HT-29 (cell line): ENCODE data around the gene GEMIN7. TPM values are rescaled to one million over a fixed set of nuclear protein-coding genes. Genes with fewer than 3 reads are reported as not detected.
A peak's percentile ranks its signal among the peaks of the same experiment; 100 is the strongest.
"Not testable (repeated sequence)": the region's sequence is repeated elsewhere in the genome, so short reads cannot be mapped to it uniquely, and the experiment has no call there.

Experiments
- DNase-seq: peaks from one replicate; pipeline ENCODE4 v3.0.0-alpha.2; 2015; ENCODE audit warnings: low spot score
- total RNA-seq: library from RNA; depleted of rRNA; stranded (reverse); fragments of >200 nt; shearing (Covaris generic); gene quantifications from 2 replicates; pipeline ENCODE4 v1.2.3, GENCODE V29; 2014

GEMIN7 gene
- total RNA-seq, 1 experiment from 2014 or later: 113 TPM

DNA sequence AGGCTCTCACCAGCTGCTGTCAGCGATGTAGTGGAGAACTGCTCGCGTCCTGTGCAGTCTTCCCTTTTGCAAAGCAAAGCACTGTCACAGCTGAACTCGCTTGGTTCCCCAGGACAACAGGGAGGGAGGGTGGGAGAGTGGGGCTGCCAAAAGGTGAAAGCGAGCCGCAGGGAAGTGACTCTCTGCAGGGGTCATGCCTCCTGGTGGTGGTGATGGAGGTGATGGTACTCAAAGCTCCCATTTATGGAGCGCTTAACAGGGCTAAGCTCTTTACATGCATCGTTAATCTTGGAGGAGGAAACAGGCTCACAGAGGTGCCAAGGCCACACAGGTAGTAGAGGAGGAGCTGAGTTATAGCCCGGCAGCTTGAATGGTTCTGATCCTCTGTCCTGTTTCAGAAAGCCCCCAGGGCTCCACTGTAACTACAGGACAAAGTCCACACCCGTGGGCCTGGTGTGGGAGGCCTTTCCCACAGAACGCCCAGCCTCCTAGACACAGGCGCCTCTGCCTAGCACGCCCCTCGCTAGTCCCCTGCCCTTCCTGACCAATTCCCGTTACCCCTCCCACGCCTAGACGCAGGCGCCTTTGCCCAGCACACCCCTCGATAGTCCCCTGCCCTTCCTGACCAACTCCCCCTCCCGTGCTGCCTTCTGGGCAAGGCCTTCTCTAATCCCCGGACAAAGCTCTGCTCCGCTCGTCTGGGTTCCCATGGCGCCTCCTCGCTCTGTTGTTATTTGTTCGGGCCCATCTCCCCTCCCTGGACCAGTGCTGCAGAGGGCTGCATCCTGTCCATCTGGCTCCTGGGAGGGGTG lies 24.7 kb downstream of the GEMIN7 start:
- DNase-seq: no peak

DNA sequence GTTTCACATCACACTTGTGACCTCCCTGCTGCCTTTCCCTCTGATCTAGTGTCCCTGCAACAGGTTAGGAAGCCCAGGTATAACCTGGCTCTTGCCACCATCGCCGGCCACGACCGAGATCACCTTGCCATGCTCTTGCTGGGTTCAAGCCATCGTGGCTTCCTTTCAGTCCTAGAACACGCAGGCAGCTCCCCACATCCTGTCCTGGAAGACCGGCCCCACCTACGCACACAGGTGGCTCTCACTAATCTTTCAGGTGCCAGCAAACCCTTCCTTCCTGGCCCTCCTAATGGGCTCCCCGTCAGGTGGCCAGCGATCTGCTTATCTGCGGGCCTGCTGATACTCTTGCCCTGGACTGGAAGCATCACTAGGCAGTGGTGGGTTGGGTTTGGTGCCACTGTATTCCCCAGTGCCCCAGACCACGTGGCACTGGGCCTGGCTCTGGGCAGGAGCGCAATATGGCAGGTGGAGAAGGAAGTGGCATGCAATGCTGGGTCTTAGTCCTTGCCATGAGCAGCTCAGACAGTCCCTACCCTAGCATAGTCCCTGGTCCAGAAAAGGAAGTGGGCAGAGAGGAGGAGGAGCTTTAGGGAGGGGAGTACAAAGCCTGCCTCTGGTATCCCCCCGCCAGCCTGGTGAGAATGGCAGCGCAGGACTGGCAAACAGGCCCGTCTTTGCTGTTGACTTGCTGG lies 25.7 kb downstream of the GEMIN7 start:
- DNase-seq: no peak

DNA sequence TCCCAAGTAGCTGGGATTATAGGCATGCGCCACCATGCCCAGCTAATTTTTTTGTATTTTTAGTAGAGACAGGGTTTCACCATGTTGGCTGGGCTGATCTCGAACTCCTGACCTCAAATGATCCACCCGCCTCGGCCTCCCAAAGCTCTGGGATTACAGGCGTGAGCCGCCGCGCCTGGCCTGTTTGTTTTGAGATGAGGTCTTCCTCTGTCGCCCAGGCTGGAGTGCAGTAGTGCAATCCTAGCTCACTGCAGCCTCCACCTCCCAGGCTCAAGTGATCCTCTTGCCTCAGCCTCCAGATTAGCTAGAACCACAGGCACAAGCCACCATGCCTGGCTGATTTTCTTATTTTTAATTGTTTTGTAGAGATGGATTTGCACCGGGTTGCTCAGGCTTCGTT lies 27.3 kb downstream of the GEMIN7 start:
- not testable (repeated sequence) for DNase-seq

DNA sequence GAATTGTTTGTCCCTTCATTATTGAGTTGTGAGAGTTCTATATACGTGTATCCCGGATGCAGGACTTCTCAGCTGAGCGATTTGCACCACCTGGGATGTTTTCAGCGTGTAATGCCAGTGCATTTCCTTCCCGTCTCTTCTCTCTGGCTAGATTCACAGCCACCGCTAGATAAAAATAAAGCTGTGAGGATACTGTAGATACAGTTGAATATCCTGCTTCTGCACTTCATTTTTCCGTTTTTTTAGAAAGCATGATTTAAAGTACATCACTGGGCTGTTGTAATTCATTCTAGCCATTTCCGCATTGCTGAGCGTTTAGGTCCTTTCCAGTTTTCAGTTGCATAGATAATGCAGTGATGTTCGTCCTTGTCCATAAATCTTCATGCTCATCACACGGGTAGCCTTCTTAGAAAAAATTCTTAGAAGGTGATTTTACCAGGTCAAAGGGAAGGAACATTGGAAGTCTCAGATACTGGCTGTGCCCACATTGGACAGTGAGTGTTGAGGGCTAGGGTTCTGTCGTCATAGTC lies 28.6 kb downstream of the GEMIN7 start:
- DNase-seq: no peak

DNA sequence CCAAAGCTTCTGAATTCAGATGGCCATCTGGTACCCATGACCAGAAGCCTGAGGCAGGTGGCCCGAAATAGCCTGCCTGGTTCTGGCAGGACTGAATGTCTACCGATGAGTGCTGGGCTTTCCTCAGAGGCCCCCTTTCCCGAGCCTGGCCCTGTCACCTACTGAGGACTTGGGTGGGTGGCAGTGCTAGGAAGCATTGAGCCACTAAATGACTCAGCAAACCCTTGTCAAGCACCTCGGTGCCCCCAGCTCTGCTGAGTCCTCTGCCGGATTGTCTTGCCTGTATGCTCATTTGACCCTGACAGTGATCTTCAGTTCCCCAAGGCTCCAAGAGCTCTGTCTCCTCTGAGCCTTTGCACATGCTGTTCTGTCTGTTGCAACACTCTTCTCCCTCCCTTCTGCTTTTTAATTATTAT lies 31.8 kb downstream of the GEMIN7 start:
- DNase-seq: no peak

DNA sequence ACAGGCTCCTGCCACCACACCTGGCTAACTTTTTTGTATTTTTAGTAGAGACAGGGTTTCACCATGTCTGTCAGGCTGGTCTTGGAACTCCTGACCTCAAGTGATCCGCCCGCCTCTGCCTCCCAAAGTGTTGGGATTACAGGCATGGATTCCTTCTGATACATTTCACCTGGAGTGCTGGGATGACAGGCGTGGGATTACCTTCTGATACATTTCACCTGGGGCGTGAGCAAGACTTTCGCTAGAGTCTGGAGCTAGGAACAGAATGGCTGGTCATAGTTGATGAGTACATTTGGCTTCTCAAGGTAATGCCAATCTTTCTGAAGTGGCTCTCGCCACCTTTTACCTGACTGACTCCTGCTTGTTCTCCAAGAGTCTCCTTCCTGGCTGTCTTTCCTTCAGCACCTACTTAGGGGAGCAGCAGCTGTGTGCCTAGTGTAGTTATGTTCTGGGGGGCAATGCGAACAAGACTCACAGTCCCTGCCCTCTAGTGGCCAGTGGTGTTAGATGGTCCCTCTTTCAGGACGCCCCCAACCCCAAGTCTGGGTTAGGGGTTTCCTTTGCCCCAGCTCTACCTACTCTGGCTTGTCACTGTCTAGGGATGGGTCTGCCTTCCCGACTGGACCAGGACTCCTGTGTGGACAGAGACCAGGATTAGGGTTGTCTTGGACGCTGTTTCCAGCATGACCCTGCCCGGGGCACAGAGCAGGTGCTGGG lies 33.2 kb downstream of the GEMIN7 start:
- no peak for DNase-seq

DNA sequence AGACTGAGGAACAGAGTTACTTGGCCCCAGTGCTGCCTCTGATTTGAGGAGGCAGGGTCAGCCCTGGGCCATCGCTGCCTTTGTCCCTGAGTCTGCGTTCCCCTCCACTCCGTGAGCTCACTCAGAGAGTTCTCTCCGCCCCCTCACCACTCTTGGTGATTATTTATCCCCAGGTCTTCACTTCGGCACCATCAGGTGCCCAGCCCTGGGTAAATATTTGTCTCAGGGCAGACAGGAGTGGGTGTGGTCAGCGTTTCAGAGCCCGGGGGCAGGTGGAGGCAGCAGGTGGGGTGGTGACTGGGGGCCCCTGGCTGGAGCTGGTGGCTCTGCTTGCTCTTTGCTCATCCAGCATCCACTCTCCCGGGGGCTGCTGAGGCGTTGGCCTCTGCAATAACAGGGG lies 34.6 kb downstream of the GEMIN7 start:
- DNase-seq: peak; percentile 65

DNA sequence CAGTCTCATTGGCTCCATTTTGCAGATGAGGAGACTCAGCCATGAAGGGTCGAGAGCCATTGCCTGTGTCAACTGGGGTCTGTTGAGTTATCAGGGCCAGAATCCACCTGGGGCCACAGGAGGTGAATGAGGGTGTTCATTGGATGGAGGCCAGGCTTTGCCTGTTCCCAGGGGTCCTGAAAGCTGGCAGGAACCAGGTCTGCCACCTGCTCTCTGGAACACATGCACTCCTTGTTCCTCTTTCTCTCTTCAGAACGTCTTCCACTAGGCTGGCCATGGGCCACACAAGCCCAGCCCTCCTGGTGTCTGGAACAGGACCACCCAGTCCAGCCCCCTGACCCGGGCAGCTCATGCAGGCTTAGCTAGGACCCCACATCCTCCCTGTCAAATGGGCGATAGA lies 35.1 kb downstream of the GEMIN7 start:
- no peak for DNase-seq

DNA sequence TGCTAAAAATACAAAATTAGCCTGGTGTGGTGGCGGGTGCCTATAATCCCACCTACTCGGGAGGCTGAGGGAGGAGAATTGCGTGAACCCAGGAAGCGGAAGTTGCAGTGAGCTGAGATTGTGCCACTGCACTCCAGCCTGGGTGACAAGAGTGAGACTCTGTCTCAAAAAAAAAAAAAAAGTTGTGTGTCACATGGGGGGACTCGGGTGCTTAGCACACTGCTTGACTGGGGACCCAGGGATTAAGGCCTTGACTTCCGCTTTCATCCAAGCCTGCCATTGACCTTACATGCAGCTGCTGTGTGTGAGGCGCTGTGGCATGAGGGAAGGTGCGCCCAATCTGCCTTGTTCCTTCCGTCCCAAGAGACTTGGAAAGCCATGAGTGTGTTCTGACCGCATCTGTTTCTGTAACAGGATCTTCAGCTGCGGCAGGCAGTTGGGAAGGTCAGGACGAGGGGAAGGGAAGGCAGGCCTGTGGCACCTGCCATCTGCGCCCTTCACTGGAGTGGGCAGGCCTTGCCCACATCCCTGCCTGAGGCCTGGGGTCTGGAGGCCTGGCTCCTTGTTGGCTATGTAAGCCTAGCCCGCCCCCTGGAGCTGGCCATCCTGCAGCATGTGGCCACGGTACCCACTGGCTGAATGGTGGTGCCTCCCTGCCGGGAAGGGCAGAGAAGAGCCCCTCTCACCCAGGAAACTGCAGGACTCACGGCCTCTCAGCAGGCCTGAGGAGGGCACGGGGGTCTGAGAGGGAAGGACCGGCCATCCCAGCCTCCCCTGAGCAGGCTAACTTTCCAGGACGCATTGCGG lies 37.0 kb downstream of the GEMIN7 start:
- no peak for DNase-seq

DNA sequence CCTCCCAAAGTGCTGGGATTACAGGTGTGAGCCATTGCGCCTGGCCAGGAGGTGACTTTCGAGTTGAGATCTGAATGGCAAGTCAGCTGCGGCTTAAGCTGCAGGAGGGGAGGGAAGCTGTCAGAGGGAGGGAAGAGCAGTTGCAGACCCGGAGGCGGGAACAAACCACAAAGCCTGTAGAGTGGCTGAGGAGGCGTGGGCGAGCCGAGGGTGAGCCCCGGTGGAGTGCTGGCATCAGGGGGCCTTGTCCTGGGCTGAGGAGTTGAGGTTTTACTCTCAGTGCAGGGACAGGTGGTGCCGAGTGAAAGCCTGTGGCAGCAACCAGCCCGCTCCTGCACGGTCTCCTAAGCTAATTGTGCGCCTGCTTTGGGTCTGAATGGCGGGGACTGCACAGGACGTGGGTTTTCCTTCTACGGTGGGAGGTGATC lies 38.1 kb downstream of the GEMIN7 start:
- no peak for DNase-seq

DNA sequence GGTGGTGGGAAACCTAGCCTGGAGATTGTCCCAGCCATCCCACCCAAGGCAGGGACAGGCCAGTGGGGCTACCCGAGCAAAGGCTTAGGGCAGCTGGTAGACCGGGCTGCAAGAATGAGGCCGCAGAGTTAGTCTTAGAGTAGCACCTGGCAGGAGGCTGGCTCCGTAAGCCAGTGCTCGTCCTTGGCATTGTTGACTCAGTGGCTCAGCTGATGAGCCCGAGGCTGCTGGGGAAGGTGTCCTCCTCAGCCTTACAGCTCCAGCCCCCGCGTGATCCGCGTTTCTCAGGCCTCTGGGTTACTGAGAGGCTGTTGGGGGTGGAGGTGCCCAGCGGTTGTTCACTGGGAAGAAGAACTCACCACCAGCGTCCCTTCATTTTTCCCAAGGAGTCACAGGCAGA lies 38.6 kb downstream of the GEMIN7 start:
- no peak for DNase-seq

DNA sequence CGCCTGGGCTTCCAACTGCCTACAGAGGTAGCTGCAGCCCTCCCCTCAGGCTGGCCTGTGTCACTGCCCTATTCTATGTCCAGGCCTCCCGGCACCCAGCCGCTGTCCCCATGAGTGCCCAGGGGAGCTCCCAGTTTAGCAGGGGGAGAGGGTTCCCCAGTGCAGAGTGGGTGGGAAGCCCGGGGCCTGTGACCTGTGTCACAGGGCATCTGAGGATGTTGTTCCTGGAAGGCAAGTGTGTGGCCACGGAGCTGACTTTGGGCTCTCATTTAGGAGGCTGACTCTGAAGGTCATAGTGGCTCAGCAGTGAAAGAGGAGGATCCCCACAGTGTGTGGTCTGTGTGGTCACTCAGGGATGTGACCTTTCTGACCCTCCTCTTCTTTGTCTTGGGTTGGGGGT lies 39.0 kb downstream of the GEMIN7 start:
- DNase-seq: no peak

DNA sequence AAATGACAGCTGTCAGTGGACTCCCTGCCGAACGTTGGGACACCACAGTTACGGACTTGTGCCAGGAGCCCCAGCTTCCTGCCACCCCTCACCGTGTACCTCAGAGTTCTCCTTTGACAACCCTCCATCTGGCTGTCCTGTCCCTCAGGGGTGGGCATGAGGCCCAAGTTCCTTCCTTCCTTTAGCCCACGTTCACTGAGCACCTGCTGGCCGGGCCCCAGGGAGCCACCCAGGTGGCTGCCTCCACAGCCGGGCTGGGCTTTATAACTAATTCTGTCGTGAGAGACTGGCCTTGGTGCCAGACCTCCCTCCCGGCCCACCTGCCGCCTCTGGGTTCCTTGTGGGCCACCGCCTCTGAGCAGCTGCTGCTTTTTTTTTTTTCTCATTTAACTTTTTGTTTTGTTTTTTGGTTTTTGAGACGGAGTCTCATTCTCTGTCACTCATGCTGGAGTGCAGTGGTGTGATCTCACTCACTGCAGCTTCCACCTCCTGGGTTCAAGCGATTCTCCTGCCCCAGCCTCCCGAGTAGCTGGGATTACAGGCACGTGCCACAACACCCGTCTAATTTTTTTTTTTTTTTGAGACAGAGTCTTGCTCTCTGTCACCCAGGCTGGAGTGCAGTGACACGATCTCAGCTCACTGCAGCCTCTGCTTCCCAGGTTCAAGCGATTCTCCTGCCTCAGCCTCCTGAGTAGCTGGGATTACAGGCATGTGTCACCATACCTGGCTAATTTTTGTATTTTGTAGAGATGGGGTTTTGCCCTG lies 39.7 kb downstream of the GEMIN7 start:
- DNase-seq: not testable (repeated sequence)

DNA sequence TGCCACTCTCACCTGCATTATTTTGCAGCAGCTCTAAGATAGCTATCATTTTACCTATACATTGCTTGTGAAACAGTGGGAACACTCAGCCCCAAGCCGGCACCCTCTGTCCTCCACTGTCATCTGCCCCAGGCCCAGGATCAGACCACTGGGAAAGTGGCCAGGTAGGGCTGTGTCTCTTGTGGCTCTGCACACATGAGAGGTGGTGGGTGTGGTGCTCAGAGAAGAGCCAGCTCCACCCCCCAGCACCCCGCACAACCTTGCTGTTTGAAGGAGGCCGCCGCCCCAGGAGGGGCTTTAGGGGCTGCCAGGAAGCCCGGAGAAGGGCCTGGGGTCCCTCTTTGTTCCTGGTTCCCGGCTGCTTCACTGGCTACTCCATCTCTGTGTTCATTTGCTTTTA lies 40.5 kb downstream of the GEMIN7 start:
- DNase-seq: no peak

DNA sequence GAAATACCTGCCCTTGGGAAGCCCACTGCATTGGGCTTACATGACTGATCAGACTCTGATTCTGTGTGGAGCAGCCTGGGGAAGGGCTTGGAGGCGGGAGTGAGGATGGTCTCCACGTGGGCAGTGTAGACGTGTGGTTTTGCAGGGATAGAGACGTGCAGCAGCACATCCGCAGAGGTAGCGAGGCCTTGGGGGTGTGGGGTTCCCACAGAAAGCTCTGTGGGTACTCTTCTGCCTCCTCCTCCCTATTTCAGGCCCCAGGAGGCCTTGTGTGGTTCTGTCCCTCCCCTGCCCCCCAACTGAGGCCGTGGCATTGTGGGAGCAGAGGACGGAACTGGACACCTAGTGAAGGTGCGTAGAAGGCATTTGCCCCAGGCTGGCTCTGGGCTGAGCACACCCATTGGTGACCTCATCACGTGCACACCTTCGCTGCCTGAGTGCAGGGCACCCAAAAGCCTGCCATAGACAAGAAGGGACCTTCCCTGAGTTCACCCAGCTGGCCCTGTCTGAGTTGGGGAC lies 42.8 kb downstream of the GEMIN7 start:
- no peak for DNase-seq

DNA sequence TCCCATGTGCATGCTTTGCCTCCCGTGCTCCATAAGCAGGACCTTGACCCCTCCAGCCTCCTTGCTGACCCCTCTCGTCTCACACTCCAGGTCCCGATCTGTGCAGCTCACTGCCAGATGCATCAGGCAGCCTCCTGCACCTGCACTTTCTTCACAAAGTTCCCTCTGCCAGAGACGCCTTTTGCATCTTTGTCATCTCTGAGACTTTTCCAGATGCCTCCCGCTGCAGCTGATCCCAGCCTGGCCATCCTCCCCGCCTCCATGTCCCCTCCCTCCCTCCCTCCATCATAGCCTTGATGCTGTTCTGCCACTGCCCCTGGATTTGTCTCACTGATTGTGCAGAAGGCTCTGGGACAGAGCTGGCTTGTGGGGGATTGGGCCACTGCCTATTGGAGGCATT lies 43.8 kb downstream of the GEMIN7 start:
- DNase-seq: no peak

DNA sequence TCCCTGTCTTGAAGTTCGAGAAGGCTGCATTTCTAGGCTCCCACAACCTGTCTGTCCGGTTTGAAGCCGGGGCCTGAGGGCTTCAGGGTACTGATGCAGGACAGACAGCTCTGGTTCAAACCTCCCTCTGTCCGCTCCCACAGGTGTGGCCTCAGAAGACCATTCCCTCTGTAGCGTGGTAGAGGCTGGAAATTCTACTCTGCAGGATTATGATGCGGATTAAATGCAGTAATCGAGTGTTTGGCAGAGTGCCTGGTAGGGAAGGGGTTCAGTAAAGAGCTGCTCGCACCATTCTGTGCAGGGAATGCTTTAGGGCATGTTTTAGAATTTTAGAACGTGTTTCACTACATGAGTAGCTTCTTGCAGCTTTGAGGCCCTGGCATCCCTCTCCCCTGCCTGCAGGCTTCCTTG lies 44.4 kb downstream of the GEMIN7 start:
- peak; percentile 52 for DNase-seq

DNA sequence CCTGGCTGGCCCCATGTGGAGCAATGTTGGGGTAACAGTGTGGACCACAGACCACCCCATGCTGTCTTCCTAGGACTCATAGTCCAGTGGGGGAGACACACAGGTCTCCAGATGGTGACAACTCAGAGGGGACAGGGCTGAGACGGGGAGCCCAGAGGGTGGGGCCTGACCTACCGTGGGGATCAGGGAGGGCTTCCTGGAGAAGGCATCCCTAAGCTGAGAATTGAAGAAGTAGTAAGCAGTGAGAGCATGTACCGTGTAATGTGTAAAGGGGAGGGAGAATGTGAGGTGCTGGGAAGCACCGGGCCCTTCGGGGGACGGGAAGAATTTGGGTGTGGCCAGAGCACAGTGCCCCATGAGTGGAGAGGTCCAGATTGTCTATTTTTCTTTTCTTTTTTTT lies 45.0 kb downstream of the GEMIN7 start:
- DNase-seq: no peak

DNA sequence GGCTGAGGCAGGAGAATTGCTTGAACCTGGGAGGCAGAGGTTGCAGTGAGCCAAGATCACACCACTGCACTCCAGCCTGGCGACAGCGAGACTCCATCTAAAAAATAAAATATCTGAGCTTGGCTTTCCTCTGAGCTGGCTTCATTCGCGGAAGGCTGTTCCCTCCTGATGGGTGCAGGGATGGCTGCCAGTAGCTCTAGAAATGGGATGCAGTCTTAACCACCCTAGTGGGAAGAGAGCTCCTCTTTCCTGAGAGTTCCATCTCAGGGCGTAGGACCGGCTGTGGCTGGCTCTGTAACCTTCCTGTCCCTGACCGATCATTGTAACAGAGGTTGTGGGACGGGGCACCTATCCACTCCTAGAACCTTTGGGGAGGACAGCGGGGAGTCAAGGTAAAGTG lies 46.3 kb downstream of the GEMIN7 start:
- no peak for DNase-seq

DNA sequence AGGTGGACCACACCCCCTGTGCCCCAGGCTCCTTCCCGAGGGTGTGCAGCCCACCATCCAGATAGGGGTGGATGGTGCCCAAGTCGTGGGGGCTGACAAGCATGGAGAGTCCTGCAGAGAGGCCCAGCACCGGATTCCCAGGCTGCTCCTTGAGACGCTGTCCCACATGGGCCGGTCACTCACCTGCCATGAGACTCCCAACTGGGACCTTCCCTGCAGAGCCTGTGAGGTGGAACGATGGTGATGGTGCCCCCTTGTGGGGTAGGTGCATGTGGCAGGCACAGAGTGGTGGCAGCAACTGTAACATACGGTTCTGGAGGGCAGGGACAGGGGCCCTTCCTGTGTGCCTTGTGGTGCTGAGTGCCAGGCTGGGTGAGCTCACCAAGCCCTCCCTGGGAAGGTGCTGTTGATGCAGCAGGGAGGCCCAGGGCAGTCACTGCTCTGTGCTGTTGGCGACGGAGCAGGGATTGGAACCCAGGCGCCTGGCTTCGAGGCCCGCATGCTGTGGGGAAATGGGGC lies 47.0 kb downstream of the GEMIN7 start:
- peak; percentile 92 for DNase-seq
